ENCODE results near the gene CACNA1B.
"Not testable (repeated sequence)": the region's sequence is repeated elsewhere in the genome, so short reads cannot be mapped to it uniquely, and the experiment has no call there.

CACNA1B gene

DNA sequence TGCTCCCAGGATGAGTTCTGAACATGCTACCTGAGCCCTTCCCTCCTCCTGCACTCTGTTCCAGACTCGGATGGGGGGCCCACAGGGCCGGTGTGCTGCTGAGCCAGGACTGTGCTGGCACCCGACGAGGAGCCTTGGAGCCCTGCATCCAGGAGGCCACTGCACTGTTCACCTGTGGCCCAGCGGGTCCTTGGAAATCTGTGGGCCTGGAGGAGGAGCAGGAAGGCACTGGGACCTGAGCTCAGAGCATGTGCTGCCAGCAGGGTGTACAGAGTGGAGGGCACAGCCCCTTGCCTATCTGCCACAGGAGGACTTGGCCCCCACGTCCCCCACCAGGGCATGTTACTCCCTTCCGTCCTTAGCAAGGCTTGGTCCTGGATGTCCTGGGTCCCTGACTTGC, 265.9 kb downstream of the CACNA1B start:
- not testable (repeated sequence) for DNase-seq (ENCODE audit: low spot score)

DNA sequence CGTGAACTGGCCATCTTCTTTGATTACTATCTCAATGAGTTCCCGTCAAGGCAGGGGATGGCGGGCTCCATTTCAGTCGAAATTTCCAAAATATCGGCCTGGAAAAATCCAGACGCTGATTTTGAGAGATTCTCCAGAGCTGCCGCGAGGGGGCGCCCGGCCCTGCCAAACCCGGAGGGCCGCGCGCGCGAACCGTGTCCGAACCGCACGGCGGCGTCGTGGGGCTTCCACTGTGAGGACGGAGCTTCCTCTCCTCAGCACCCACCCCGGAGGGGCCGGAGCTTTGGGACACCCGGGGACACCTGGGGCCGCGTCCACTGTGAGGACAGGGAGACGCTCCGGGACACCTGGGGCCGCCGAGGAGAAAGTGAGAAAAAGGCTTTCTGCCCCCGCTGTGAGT, 270.0 kb downstream of the CACNA1B start:
- DNase-seq (ENCODE audit: low spot score) = not testable (repeated sequence)

DNA sequence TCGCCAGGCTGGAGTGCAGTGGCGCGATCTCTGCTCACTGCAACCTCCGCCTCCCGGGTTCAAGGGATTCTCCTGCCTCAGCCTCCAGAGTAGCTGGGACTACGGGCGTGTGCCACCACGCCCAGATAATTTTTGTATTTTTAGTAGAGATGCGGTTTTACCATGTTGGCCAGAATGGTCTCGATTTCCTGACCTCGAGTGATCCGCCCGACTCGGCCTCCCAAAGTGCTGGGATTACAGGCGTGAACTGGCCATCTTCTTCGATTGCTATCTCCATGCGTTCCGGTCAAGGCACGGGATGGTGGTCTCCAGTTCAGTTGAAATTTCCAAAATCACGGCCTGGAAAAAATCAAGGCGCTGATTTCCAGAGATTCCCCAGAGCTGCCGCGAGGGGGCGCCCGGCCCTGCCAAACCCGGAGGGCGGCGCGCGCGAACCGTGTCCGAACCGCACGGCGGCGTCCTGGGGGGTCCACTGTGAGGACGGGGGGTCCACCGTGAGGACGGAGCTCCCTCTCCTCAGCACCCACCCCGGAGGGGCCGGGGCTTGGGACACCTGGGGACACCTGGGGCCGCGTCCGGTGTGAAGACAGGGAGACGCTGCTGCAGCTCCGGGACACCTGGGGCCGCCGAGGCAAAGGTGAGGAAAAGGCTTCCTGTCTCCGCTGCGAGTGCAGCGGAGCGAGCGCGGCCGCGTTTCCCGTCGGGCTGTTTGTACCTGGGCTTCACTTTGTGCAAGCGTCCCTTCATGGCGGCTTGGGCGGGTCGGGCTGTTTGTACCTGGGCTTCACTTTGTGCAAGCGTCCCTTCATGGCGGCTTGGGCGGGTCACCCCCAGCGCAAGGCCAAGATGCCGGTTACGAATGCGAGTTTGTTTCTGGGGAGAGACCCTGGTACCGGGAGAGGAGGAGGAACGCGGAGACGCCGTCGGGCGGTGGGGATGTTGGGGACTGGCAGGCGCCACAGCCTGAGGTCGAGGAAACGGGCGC, 272.4 kb downstream of the CACNA1B start:
- not testable (repeated sequence) for DNase-seq (ENCODE audit: low spot score)

DNA sequence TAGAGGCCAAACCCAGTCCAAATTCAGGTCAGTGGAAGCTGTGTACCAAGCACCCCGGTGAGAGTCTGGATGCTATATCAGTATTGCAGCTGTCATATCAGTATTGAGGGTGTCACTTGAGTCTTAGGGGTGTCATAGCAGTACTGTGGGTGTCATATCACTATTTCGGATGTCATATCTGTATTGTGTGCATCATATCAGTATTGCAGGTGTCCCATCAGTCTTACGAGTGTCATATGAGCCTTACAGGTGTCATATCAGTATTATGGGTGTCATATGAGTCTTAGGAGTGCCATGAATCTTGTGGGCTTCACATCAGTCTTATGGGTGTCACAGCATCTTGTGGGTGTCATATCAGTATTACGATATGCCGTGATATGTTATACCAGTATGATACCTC, 278.2 kb downstream of the CACNA1B start:
- not testable (repeated sequence) for DNase-seq (ENCODE audit: low spot score)

DNA sequence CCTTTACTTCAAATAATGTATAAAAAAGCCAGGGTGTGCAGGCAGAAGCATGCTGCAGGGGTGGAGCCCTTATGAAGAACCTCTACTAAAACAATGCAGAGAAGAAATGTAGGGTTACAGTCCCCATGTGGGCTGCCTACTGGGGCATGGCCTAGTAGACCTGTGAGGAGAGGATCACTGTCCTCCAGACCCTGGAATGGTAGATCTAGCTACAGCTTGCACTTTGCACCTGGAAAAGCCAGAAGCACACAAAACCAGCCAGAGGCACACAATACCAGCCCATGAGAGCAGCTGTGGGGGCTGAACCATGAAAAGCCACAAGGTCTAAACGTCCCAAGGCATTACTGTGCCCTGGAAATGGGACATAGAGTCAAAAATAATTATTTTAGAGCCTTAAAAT, 289.2 kb downstream of the CACNA1B start:
- not testable (repeated sequence) for DNase-seq (ENCODE audit: low spot score)

Measured in COLO829 (cell line).